ENCODE measurements around the gene CRYBG1.

CRYBG1 gene

DNA sequence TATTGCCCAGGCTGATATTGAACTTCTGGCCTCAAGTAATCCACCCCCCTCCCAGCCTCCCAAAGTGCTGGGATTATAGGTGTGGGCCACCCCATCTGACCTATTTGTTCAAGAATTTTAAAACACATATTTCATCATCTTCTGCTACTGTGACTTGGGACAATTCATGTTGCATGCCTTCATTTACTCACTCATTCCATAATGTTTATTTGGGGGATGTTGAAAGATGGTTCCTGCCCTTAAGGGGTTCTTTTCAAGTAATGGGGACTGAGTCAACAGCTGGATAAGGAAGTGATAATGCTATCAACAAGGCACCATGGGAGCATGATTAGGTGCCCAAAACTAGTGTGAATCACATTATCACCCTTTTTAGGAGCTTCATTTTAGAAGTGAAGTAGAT lies 62.0 kb downstream of the CRYBG1 start:
- Histone ChIP-seq H3K4me3 (no peak overlapping the region), H3K9me3 (ENCODE audit: low read depth, low read length) (no peaks in the 10 kb centered on the region), H3K36me3 (ENCODE audit: insufficient read depth, low read length) (no peaks in the 10 kb centered on the region), H3K27ac (no peak overlapping the region), H3K9ac (ENCODE audit: insufficient read length) (no peak overlapping the region)
- TF ChIP-seq POLR2AphosphoS5 (IDR thresholded peaks at IDR 0.05; ENCODE audit: borderline replicate concordance, low read depth, low read length) (no peak), FOXP2 (optimal IDR thresholded peaks at IDR 0.05; ENCODE audit: control extremely low read depth, extremely low read length, insufficient read depth) (no peak), EZH2 (IDR thresholded peaks at IDR 0.05) (no peak)
- no peak for DNase-seq (ENCODE audit: low read depth, low spot score)

DNA sequence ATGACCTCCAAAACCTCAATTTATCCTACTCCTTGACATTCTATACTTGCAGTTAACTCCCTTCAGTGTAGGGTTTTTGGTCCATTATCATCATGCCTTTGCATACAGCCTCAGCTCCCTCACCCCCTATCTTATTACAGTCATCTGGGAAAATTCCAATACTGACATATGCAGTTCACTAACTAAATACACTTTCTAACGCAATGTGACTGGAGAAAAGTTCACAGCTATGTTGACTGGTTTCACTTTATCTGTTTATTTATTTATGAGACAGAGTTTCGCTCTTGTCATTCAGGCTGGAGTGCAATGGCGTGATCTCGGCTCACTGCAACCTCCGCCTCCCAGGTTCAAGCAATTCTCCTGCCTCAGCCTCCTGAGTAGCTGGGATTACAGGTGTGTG lies 64.9 kb downstream of the CRYBG1 start:
- no peaks in the 10 kb centered on the region for H3K36me3 ChIP-seq (ENCODE audit: insufficient read depth, low read length)
- TF ChIP-seq FOXP2 (optimal IDR thresholded peaks at IDR 0.05; ENCODE audit: control extremely low read depth, extremely low read length, insufficient read depth) (no peak), POLR2AphosphoS5 (IDR thresholded peaks at IDR 0.05; ENCODE audit: borderline replicate concordance, low read depth, low read length) (no peak), EZH2 (IDR thresholded peaks at IDR 0.05) (no peak)

DNA sequence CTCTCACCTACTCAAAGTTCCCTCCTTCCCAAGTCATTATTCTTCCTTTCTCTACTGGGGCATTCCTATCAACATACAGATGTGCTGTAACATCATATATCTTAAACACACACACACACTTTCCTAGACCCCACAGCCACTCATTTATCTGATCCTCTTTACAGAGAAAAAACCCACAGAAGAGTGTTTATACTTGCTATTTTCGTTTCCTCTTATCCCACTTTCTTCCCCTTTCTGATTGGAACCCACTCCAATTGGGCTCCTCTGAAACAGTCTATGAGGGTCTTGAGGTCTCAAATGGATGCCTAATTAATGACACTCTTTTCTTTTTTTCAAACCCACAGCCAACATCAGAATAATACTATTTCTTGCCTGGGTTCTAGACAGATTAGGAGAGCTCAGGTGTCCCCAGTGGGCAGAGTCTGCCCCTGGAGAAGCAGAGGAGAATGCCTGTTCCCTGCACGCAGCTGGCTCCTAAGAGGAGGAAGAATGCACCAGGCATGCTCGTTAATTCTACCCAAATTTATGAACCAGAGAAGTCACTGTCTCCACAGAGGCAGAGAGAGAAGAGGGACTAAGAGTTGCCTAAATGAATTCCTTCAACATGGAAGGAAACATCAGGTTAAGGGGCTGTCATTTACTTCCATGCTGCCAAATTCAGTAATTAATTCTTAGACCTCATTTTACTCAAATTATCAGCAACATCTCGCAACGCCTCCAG lies 65.9 kb downstream of the CRYBG1 start:
- TF ChIP-seq POLR2AphosphoS5 (IDR thresholded peaks at IDR 0.05; ENCODE audit: borderline replicate concordance, low read depth, low read length) (no peak), EZH2 (IDR thresholded peaks at IDR 0.05) (no peak), FOXP2 (optimal IDR thresholded peaks at IDR 0.05; ENCODE audit: control extremely low read depth, extremely low read length, insufficient read depth) (no peak)
- no peaks in the 10 kb centered on the region for H3K9me3 ChIP-seq (ENCODE audit: low read depth, low read length)
- H3K36me3 ChIP-seq (ENCODE audit: insufficient read depth, low read length) = no peaks in the 10 kb centered on the region
- H3K27ac ChIP-seq = no peak overlapping the region
- no peak for DNase-seq (ENCODE audit: low read depth, low spot score)
- H3K4me3 ChIP-seq = no peak overlapping the region
- H3K9ac ChIP-seq (ENCODE audit: insufficient read length) = no peak overlapping the region

More for the DNA sequence above, 64.9 kb downstream of the CRYBG1 start:
- Histone ChIP-seq H3K9ac (ENCODE audit: insufficient read length) (no peak overlapping the region), H3K9me3 (ENCODE audit: low read depth, low read length) (no peaks in the 10 kb centered on the region), H3K27ac (no peak overlapping the region), H3K4me3 (no peak overlapping the region)
- DNase-seq (ENCODE audit: low read depth, low spot score) = no peak

DNA sequence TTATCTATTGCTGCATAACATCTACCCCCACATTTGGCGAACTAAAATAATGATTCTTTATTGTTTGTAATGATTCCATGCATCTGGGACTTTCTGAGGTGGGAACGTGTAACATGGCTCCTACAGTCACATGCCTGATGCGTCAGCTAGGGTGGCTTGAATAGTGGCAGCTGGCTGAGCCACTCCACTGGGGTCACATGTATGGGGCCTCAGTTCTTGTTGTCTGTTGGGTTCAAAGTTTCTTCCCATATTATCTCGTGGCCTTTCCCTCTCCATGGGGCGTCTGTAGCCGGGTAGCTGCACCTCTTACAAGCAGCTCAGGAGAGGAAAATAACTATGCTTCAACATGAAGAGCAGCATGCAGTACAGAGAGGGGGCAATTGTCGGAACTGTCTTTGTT lies 69.9 kb downstream of the CRYBG1 start:
- H3K27ac ChIP-seq = no peak overlapping the region
- TF ChIP-seq FOXP2 (optimal IDR thresholded peaks at IDR 0.05; ENCODE audit: control extremely low read depth, extremely low read length, insufficient read depth) (no peak), POLR2AphosphoS5 (IDR thresholded peaks at IDR 0.05; ENCODE audit: borderline replicate concordance, low read depth, low read length) (no peak), EZH2 (IDR thresholded peaks at IDR 0.05) (no peak)

DNA sequence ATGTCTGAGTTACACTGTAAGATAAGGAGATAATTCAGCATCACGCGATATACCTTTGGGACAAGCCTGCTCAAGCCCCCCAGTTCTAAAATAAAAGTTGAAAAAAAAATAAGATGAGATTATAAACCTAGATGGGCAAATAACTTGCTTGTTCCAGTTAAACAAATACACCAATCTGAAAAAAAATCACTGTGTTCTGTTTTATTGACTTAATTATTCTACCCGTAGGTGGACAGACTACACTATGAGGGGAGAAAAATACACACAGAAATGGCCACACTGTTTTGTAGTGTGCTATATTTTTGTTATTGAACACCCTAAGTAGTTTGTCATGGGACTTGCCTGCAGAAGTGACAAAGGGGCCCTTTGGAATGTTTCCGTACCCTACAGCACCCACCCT lies 70.9 kb downstream of the CRYBG1 start:
- Histone ChIP-seq H3K27ac (no peak overlapping the region), H3K4me3 (no peak overlapping the region), H3K9ac (ENCODE audit: insufficient read length) (no peak overlapping the region), H3K36me3 (ENCODE audit: insufficient read depth, low read length) (no peaks in the 10 kb centered on the region), H3K9me3 (ENCODE audit: low read depth, low read length) (no peaks in the 10 kb centered on the region)
- no peak for DNase-seq (ENCODE audit: low read depth, low spot score)
- TF ChIP-seq FOXP2 (optimal IDR thresholded peaks at IDR 0.05; ENCODE audit: control extremely low read depth, extremely low read length, insufficient read depth) (no peak), POLR2AphosphoS5 (IDR thresholded peaks at IDR 0.05; ENCODE audit: borderline replicate concordance, low read depth, low read length) (no peak), EZH2 (IDR thresholded peaks at IDR 0.05) (no peak)

More for the DNA sequence above, 69.9 kb downstream of the CRYBG1 start:
- H3K36me3 ChIP-seq (ENCODE audit: insufficient read depth, low read length) = no peaks in the 10 kb centered on the region
- no peaks in the 10 kb centered on the region for H3K9me3 ChIP-seq (ENCODE audit: low read depth, low read length)
- no peak overlapping the region for H3K4me3 ChIP-seq
- no peak overlapping the region for H3K9ac ChIP-seq (ENCODE audit: insufficient read length)
- DNase-seq (ENCODE audit: low read depth, low spot score) = no peak

DNA sequence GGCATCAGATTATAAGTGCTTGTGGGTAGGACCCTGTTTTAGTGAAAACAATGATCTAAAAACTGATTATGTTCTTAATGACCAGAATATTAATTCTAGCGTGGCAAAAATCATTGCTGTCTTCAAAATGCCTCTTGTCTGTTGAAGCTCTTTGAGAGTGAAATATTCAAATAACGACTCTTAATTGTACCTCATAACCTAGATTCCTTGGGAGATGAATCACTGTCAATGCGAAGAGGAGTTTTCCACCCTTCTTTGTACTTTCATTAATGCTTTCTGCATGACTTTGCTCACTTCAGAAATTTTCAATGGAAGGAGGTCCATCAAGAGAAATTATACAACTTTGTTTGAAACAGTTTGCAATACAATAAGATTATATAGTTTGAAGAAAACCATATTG lies 71.5 kb downstream of the CRYBG1 start:
- H3K27ac ChIP-seq = no peak overlapping the region
- no peak for DNase-seq (ENCODE audit: low read depth, low spot score)
- no peak overlapping the region for H3K4me3 ChIP-seq
- H3K9me3 ChIP-seq (ENCODE audit: low read depth, low read length) = no peaks in the 10 kb centered on the region
- no peak overlapping the region for H3K9ac ChIP-seq (ENCODE audit: insufficient read length)
- no peaks in the 10 kb centered on the region for H3K36me3 ChIP-seq (ENCODE audit: insufficient read depth, low read length)
- TF ChIP-seq EZH2 (IDR thresholded peaks at IDR 0.05) (no peak), FOXP2 (optimal IDR thresholded peaks at IDR 0.05; ENCODE audit: control extremely low read depth, extremely low read length, insufficient read depth) (no peak), POLR2AphosphoS5 (IDR thresholded peaks at IDR 0.05; ENCODE audit: borderline replicate concordance, low read depth, low read length) (no peak)

DNA sequence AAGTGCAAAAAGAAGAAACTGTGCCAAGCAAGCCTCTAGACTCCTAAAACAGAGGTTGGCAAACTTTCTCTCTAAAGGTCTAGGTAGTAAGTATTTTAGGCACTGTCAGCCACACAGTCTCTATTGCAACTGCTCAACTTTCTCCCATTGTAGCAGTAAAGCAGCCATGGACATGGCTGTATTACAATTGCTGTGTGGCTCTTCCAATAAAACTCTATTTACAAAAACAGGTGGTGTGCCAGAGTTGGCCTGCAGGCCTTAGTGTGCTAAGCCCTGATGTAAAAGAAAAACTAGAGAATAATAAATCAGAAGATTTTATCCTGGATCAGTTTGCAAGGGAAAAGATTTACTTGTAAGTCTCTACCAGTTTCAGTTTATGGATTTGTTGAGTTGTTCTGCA lies 74.0 kb downstream of the CRYBG1 start:
- Histone ChIP-seq H3K27ac (no peak overlapping the region), H3K4me3 (no peak overlapping the region), H3K9me3 (ENCODE audit: low read depth, low read length) (no peaks in the 10 kb centered on the region), H3K36me3 (ENCODE audit: insufficient read depth, low read length) (no peaks in the 10 kb centered on the region), H3K9ac (ENCODE audit: insufficient read length) (no peak overlapping the region)
- no peak for DNase-seq (ENCODE audit: low read depth, low spot score)
- TF ChIP-seq FOXP2 (optimal IDR thresholded peaks at IDR 0.05; ENCODE audit: control extremely low read depth, extremely low read length, insufficient read depth) (no peak), POLR2AphosphoS5 (IDR thresholded peaks at IDR 0.05; ENCODE audit: borderline replicate concordance, low read depth, low read length) (no peak), EZH2 (IDR thresholded peaks at IDR 0.05) (no peak)

DNA sequence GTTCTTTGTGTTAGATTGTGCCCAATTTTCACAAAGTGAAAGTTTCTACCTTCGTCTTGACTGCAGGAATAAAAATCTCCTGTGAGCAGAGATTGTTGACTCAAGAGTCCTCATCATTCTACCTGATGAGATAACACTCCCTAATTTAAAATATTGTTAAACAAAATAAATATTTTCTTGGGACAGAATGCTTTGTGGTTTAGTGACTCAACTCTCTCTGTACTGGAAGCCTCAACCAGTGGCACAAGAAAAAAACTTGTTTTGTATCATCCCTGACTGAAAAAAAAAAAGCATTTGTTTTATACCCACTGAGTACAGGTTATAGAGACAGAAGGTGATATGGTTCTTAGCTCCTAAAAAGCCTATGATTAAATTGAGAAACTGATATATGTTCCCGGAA lies 78.9 kb downstream of the CRYBG1 start:
- H3K9ac ChIP-seq (ENCODE audit: insufficient read length) = no peak overlapping the region
- no peak overlapping the region for H3K27ac ChIP-seq
- no peaks in the 10 kb centered on the region for H3K36me3 ChIP-seq (ENCODE audit: insufficient read depth, low read length)
- H3K4me3 ChIP-seq = no peak overlapping the region
- no peak for DNase-seq (ENCODE audit: low read depth, low spot score)
- no peaks in the 10 kb centered on the region for H3K9me3 ChIP-seq (ENCODE audit: low read depth, low read length)
- TF ChIP-seq FOXP2 (optimal IDR thresholded peaks at IDR 0.05; ENCODE audit: control extremely low read depth, extremely low read length, insufficient read depth) (no peak), EZH2 (IDR thresholded peaks at IDR 0.05) (no peak), POLR2AphosphoS5 (IDR thresholded peaks at IDR 0.05; ENCODE audit: borderline replicate concordance, low read depth, low read length) (no peak)

DNA sequence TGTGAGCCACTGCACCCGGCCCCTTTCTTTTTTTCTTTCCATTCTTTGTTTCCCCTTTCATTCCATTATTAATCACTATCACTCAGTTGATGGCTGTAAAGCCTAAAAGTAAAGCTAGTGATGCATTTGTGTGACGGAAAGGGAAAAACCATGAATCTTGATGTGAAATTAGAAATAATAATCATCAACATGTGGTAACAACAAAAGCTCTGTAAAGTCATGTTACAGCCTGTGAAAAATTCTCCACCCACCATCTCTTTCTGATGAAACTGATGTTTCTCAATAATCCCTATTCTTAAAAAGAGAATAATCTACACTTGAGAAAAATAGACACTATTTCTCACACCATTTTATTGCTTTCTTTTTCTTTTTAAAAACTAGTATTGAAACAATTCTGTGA lies 80.0 kb downstream of the CRYBG1 start:
- no peak overlapping the region for H3K9ac ChIP-seq (ENCODE audit: insufficient read length)
- no peak for DNase-seq (ENCODE audit: low read depth, low spot score)
- no peaks in the 10 kb centered on the region for H3K9me3 ChIP-seq (ENCODE audit: low read depth, low read length)
- no peak overlapping the region for H3K4me3 ChIP-seq
- TF ChIP-seq POLR2AphosphoS5 (IDR thresholded peaks at IDR 0.05; ENCODE audit: borderline replicate concordance, low read depth, low read length) (no peak), FOXP2 (optimal IDR thresholded peaks at IDR 0.05; ENCODE audit: control extremely low read depth, extremely low read length, insufficient read depth) (no peak), EZH2 (IDR thresholded peaks at IDR 0.05) (no peak)
- H3K27ac ChIP-seq = no peak overlapping the region
- no peaks in the 10 kb centered on the region for H3K36me3 ChIP-seq (ENCODE audit: insufficient read depth, low read length)

Measured in SK-N-MC (cell line).